GM18517 (cell line): ENCODE data around the gene GULP1.
"Not testable (repeated sequence)": the region's sequence is repeated elsewhere in the genome, so short reads cannot be mapped to it uniquely, and the experiment has no call there.

Experiments
- ATAC-seq: cut with Tn5 transposase; IDR thresholded peaks from one replicate; pipeline ENCODE4 v1.9.1; 2021; ENCODE audit warnings: mild to moderate bottlenecking, moderate library complexity; ENCODE audit not compliant: unreplicated experiment

The GULP1 gene

GRCh38 chr2:188292348-188293239 lies 920 bp downstream of the GULP1 start:
- ATAC-seq, result no peak

GRCh38 chr2:188293601-188294351 lies 2.1 kb downstream of the GULP1 start:
- no peak for ATAC-seq

- ATAC-seq, result no peak
These were observed 2.8 kb downstream of the GULP1 start for GRCh38 chr2:188294352-188294926.

GRCh38 chr2:188295067-188295685 lies 3.5 kb downstream of the GULP1 start:
- ATAC-seq, result no peak

GRCh38 chr2:188297978-188298377 lies 6.3 kb downstream of the GULP1 start:
- ATAC-seq, result no peak

GRCh38 chr2:188298937-188299371 lies 7.3 kb downstream of the GULP1 start:
- ATAC-seq, result not testable (repeated sequence)

GRCh38 chr2:188303363-188304031 lies 11.8 kb downstream of the GULP1 start:
- ATAC-seq, result no peak

- ATAC-seq, result no peak
These were observed 13.6 kb downstream of the GULP1 start for GRCh38 chr2:188305271-188305670.

GRCh38 chr2:188306271-188306670 lies 14.6 kb downstream of the GULP1 start:
- ATAC-seq, result no peak

GRCh38 chr2:188307850-188308283 lies 16.2 kb downstream of the GULP1 start:
- ATAC-seq, result no peak

- ATAC-seq, result no peak
These were observed 16.8 kb downstream of the GULP1 start for GRCh38 chr2:188308483-188308882.

- ATAC-seq, result no peak
These were observed 17.7 kb downstream of the GULP1 start for GRCh38 chr2:188309364-188309763.

- no peak for ATAC-seq
These were observed 22.8 kb downstream of the GULP1 start for GRCh38 chr2:188314314-188315054.

GRCh38 chr2:188315750-188316149 lies 24.1 kb downstream of the GULP1 start:
- ATAC-seq, result no peak

GRCh38 chr2:188316342-188316741 lies 24.7 kb downstream of the GULP1 start:
- ATAC-seq, result no peak

- no peak for ATAC-seq
These were observed 25.2 kb downstream of the GULP1 start for GRCh38 chr2:188316791-188317423.

- ATAC-seq, result no peak
These were observed 26.6 kb downstream of the GULP1 start for GRCh38 chr2:188318161-188318749.

GRCh38 chr2:188319838-188320237 lies 28.2 kb downstream of the GULP1 start:
- no peak for ATAC-seq

- ATAC-seq, result no peak
These were observed 29.2 kb downstream of the GULP1 start for GRCh38 chr2:188320861-188321260.
